Bone marrow (tissue), 2 donors: Measurements from ENCODE around the gene LYPD6.
"Not testable (repeated sequence)": the region's sequence is repeated elsewhere in the genome, so short reads cannot be mapped to it uniquely, and the experiment has no call there.

Source experiments
- DNase-seq, 2 donors: peaks; one replicate each; lab custom pipeline; 2025; lab: John Stamatoyannopoulos, UW

Gene LYPD6, protein sequence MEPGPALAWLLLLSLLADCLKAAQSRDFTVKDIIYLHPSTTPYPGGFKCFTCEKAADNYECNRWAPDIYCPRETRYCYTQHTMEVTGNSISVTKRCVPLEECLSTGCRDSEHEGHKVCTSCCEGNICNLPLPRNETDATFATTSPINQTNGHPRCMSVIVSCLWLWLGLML

DNA sequence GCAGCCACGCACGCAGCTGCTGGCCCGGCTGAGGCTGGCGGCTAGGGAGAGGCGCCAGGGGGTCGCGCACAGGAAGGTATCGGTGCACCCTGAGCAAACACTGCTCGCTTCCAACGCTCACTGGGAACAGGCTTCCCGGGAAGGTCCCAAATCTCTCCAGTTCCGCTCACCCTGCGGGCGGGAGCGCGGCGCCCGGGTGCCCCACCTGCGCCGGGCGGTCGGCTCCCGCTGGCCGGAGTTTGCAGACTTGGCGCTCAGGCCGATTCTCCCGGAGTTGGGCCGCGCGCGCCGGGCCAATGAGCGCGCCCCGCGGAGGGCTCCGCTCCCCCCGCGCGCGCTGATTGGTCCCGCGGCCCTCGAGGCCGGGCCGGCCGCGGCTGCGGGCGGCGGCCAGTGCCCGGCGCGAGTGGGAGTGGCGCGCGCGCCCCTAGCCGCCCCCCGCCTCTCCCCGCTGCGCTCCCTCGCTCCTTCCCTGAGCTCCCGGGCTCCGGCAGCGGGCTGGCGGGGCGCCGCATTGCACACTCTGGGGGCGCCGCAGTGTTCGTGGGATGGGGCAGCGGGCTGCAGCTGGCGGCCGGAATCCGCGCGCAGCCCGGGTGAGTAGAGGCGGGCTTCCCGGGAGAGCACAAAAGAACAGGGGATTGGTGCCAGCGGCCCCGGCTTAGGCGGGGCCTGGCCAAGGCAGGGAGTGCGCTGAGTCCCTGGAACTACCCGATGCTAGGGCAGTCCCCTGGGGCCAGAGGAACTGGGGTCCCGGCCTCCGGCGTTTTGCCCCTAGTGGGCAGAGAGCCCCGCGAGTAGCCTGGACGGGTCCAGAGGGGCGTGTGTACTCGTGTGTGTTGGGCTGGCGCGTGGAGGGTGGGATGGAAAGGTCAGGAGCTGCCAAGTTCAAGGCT, at the start of gene LYPD6:
LYPD6 (plus strand) TSS at position 461 of the 896 bp plus-strand sequence. CDS start 107,122 bp downstream, outside the sequence.
- DNase-seq, result no peak

DNA sequence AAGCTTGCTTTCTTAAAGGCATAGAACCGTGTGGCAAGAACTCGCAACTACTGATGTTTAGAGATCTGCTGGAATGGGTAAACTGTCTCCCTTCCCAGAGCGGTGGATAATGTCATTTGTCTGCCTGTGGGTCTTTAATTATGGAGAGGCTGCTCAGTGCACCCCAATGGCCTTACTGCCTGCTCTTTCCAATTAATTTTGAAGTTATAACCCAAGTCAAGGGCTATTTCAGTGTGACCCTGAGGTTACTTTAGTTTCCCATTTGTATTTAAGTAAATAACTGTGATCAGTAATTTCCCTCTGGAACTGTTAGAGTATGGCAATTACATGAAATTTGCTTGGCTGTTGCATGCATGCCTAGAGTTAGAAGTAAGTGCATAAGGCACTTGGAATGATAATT, 48.9 kb upstream of the LYPD6 start:
- no peak for DNase-seq

DNA sequence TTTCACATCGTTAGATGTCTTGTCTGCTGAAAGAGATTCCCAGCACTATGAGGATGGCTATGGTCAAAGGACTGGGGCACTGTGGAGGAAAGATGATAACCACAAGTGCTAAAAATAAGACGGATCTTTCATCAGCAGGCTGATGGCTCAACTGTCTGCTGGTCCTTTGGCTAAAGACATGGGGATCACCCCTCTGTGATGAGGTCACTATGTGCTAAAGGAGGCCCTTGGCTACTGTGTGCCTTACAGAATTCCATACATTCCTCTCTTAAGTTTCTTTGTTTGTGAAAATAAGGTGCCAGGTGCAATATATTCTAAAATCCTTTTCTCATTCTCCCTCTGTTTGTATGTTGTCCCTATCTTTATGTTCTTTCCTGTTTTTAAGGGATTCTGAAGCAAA, 39.7 kb upstream of the LYPD6 start:
- no peak for DNase-seq

DNA sequence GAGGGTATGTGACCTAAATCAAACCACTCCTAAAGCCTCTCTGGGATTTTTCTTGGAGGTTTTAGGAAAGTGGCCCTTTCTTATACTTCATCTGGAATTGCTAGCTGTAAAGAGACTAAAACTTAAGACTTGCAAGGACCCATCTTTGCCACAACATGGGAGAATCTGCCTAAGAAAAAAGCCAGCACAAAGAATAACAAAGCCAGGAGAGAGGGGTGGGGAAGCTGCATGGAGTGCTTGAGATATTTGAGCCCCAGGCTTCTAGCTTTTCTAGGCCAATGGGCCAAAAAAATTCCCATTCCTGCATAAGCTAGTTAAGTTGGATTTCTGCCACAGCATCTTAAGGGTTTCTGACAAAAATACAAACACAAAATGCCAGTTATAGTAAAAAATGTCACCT, 38.5 kb upstream of the LYPD6 start:
- no peak for DNase-seq

DNA sequence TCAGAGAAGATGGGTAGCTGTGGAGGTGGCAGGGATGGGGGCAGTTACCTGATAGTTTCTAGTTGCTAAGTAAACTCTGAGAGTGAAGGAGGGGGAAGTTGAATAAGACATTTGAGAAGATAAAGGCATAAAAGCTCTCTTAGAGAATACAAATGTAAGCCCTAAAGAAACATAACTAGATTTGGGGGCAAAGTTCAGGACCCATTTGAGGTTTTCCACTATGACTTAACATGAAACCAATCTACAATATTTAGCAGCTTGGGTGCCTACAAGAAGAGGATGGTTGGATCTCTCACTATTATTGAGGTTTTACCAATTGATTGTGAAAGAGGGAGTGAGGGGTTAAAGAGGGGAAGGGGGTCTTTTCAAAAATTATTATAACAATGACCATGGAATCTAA, 34.4 kb upstream of the LYPD6 start:
- DNase-seq, result no peak

DNA sequence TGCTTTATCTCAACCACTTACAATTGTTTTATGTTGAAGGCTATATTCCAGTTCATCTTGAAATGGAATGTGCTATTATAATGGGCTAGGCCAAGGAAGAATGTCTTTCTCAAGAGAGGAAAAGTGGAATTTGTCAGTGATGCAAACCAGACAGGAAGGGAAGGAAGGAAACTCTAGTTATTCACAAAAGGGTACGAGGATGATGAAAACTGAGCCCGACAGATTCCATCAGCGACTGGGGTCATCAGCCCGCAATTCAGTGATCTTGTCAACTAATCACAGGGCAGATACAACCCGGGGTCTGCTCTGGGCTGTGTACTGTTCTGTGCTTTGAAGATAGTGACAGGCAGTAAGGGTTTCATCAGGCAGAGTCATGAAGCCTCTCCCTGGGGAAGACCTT, 23.4 kb upstream of the LYPD6 start:
- no peak for DNase-seq

DNA sequence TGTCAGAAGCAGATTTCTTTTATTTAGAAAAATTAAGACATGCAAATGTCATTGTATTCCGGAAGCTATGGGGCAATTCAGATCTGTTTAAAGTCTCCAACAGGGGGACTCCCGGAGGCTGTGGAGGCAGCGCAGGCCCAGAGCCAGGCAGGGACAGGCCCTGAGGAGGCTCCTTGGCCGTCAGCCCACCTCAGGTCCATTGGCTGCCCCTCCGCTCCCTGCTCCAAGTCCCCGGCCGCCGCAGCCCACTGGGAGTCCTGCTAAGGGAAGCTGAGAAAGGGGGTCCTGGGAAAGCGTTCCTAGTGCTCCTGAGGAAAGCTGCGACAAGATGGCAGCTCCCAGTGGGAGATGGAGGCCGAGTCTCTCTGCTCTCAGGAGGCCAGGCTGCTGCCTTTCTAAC, 20.0 kb upstream of the LYPD6 start:
- DNase-seq, result no peak

DNA sequence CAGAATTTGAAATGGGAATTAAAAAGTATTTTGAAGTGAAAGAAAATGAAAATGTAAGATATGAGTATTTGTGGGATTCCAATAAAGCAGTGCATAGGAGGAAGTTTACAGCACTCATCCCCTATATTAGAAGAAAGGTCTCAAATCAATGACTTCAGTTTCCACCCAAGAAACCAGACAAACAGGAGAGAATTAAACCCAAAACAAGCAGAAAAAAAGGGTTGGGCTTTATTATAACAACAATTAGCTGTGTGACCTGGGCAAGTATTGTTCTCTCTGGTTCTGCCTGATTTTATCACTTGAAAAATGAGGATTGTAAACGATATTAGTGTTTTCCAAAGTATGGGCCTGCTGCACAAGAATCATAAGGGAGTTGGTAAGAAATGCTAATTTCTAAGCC, 18.3 kb upstream of the LYPD6 start:
- DNase-seq, result no peak

DNA sequence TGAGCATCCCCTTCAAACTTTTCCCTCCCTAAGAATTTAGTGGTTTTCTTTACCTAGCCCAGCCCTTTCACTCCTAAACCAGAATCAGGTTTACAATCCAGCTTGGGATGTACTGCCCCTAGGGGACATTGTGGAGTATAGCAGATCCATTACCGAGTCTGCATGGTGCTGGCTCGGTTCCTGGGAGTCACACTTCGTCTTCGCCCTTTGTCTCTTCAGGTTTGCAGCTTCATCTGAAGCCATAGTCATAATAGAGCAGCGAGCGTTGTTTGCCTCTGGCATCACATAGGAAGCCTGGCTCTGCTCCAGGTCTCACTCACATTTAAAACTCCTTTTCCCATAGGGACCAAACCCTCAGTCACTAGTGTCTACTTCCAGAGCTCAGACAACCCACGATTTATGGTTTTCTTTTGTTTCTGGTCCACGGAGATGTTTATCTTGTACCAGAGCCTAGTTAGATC, 16.8 kb upstream of the LYPD6 start:
- no peak for DNase-seq

DNA sequence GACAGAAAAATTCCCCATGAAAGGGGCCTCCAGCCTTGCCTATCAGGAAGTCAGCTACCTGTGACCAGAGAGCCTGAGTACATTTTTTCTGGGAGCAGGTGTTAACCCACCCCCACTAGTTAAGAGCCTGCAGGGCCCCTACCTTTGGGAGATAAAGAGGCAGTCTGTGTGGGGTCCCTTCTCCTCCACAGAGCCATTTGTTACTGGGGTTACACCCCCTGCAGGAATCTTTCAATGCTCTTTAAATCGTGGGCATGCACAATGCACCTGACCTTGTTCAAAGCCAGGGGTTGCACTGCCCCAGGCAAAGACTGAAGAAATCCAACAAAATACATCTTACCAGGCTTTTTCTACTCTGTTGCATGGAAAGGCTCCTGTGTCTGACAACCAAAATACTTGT, 15.7 kb upstream of the LYPD6 start:
- DNase-seq, result no peak

DNA sequence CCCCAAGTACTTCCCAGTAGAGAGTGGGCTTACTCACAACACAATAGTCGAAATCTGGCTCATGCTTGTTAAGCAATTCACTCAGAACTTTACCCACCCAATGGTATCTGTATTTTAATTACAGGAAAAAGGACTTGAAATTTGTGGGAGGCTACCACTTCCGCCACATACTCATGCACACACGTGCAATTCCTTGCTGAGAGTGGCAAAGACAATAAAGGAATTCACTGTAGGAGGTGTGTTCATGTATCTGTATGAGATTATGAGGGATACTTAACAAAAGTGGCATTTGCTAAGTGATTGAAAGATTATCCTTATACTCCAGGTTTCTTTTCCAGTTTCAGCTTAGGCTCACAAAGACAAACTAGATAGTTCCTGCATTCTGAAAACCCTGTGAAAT, 14.9 kb upstream of the LYPD6 start:
- no peak for DNase-seq

DNA sequence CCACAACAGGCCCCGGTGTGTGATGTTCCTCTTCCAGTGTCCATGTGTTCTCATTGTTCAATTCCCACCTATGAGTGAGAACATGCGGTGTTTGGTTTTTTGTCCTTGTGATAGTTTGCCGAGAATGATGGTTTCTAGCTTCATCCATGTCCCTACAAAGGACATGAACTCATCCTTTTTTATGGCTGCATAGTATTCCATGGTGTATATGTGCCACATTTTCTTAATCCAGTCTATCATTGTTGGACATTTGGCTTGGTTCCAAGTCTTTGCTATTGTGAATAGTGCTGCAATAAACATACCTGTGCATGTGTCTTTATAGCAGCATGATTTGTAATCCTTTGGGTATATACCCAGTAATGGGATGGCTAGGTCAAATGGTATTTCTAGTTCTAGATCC, 11.8 kb upstream of the LYPD6 start:
- DNase-seq, result not testable (repeated sequence)

DNA sequence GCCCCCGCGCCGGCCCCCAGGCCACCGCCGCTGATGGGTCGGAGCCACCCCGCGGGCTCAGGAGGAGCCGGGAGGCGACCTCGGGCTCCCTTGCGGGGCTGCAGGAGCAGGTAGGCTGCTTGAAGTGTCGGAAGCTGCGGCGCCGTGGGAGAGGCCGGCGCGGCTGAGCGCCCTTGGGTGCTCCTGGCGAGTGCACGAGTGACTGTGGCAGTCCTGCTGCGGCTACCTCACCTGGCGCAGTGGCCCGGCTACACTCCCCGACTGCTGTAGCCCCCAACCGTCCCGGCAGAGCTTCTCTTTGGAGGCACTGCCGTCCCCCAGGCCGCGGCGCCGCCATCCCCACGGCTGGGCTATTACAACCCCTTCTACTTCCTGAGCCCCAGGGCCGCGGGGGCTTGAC, 10.0 kb upstream of the LYPD6 start:
- no peak for DNase-seq

DNA sequence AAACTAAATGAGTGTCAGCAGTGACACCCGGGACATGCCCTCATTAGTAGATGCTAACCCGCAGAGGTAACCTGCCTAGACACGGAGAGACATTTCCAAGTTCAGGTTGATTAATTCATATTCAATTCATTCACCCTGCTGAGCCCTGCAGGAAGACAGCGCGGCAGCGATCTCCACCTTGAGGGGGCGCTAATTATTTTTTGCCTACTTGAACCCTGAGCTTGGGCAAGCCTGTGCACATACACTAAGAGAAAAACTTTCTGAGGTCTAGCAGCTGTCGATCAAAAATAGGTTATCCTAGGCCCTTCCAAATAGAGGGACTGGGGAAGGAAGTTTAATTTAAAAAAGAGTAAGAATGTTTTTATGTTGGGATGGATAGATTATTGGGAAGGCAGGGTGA, 1.3 kb upstream of the LYPD6 start:
- no peak for DNase-seq

DNA sequence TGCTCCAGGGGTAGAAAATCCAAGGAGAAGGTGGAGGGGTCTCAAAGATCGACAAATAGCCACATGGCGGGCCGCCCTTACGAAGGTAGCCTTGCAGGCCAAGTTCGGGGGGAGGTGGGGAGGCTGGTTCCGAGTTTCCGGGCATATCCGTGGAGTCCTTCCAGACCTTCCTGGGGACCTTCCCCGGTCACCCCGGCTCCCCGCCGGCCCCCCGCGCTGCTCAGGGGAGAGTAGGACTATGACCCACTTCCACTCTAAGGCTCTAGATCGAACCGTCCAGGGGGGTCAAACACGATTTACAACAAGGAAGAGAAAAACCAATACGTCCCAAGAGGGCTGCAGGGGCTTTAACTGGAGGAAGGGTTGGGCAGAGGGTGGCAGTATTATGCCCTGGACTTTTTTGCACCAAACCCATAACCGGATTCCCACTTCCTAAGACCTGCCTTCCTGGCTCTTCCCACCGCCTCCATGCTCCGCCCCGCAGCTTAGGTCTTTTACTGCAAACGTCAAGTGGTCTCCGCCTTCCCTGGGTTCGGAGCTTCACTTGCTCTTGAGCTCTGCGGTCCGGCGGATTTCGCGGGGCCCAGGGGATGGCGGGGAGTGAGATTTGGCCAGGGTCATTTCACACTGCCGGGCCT, 779 bp upstream of the LYPD6 start:
- DNase-seq, result no peak

DNA sequence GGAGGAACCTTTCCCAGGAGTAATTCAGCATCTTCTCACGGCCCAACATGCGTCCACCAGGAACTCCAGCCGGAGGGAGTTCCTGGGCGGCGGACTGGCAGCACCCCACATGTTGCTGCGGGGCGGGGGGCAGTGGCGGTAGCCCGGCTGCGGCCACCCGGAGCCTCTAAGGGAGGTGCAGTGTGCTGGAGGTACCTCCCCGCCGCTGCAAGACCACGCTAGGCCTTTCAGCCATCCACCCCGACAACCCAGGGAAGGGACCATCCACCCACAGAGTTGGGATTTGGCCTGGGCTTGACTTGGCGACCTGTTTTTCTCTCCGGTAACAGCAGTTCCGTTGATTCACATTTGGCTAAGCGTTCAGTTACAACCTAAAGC, 625 bp downstream of the LYPD6 start:
- no peak for DNase-seq

DNA sequence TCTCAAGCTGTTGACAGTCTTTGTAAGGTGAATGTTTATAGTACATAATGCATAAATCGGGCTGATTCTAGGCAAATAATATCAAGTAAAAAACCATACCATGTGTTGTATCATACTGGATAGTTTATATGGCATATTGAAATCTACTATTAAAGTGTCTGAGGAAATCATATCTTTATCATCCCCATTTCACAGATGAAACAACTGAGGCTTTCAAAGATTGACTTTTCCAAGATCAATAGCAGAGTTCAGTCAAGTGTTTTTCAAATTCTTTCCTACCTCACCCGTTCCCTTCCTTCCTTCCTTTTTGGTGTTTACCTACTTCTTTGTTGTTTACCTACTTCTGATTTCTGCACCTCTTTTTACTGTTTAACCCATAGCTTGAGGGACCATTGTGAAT, 2.0 kb downstream of the LYPD6 start:
- DNase-seq, result no peak

DNA sequence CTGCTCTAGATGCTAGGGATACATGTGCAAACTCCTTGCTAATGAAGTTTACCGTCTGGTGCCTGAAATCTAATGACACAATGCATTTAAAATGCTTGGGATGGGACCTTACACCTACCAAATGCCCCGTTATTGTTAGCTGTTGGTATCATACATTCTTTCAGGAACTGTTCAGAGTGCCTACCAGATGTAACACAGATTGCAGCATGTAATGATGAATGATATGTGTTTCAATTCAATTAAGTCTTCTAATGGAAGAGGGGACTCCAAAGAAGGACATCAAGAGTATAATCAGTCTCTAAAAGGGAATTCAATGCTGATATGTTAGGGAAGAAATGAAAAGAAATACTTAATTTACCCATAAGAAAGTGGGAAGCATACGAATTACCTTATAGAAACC, 3.2 kb downstream of the LYPD6 start:
- DNase-seq, result no peak

DNA sequence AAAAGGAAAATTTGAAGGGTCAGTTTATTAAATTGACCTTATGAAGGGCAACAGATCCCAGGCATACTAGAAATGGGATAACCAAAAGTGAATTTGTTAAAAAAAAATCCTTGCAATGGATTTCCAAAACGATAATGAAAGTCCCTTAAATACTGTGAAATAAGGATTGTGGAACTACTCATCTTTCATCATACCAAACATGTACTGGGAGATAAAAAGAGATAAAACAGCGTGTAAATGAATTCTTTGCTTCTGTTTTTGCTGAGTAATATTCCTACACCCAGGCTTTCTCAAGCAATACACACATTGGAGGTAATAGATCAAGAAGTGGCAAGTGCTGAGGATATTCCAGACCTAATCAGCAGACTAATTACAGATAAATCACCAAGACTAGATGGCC, 3.8 kb downstream of the LYPD6 start:
- no peak for DNase-seq

DNA sequence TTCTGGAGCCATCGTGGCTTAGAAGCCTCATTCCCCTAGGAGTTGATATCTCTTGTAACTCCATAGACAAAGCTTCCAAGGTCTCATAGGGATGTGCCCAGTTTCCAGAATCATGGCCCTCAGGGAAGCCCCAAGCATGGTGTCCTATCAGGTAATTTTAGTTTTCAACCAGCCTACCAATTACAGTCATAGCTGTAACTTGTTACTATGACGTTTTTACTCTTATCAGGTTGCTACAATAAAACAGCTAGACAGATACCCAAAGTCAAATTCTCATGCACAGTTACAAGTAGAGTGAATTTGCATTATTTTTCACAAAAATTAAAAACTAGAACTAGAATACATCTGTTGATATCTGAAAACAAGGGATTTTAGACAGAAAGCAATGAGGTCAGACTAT, 8.9 kb downstream of the LYPD6 start:
- no peak for DNase-seq

DNA sequence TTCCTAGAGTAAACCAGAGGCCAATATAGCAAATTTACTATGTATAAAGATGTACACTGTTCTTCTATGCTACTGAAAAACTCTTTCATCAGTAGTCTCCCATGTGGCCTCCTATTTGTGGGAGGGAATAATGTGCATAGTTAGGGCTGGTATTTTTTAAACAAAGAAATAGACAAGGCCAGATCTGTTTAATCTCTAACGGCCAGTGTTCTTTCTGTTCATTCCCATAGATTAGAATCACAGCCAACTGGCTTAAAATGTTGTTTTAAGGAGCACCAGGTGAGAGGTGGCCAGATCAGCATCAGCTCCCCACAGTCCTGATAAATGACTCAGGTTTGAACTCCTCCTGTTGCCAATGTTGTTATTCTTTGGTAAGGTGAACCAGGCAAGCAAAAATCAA, 12.1 kb downstream of the LYPD6 start:
- DNase-seq, result no peak

DNA sequence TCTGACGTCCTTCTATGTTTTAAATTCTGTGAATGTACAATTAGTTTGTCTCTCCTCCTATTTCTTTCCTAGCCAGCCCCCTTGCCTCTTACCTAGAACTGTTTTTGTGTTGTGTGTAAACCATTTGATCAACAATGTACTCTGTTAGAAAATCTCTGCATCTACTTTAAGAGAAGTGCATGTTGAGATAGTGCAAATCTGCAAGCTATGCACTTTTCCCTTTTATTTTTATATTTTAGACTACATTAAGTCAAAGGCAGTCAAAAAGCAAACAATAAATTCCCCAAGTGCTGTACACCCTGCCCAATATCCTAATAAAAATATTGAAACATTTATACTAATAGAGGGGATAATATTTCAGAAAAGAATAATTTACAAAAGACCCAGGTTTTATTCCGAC, 13.7 kb downstream of the LYPD6 start:
- no peak for DNase-seq

DNA sequence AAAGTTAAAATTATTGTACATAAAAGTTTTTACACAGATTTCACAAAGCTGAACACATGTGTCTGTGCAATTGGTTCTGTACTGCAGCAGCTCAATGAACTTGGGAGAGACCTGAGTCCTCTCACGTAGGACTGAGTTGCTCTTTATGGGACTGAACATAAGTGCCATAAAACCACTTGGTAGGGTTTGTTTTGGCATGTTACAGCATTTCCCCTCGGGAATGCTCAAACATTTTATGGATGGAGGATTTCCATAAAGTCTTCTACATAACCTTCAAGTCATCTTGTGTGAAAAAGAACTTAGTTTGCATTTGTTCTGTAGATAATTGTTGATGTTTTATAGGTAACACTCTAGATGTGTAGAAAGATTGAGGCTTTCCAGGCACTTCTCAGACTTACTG, 15.9 kb downstream of the LYPD6 start:
- no peak for DNase-seq
